ENCODE results near the gene AMOTL2.

- TF ChIP-seq, protein P1, sequence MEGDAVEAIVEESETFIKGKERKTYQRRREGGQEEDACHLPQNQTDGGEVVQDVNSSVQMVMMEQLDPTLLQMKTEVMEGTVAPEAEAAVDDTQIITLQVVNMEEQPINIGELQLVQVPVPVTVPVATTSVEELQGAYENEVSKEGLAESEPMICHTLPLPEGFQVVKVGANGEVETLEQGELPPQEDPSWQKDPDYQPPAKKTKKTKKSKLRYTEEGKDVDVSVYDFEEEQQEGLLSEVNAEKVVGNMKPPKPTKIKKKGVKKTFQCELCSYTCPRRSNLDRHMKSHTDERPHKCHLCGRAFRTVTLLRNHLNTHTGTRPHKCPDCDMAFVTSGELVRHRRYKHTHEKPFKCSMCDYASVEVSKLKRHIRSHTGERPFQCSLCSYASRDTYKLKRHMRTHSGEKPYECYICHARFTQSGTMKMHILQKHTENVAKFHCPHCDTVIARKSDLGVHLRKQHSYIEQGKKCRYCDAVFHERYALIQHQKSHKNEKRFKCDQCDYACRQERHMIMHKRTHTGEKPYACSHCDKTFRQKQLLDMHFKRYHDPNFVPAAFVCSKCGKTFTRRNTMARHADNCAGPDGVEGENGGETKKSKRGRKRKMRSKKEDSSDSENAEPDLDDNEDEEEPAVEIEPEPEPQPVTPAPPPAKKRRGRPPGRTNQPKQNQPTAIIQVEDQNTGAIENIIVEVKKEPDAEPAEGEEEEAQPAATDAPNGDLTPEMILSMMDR (conservative IDR thresholded peaks at IDR 0.05; ENCODE audit: low read depth in 2 of 2) = no peak
- TF ChIP-seq JUNB (IDR thresholded peaks at IDR 0.05; ENCODE audit: unreplicated experiment) (no peak), EZH2phosphoT487 (IDR thresholded peaks at IDR 0.05; ENCODE audit: unreplicated experiment) (no peak), POLR2AphosphoS5 (IDR thresholded peaks at IDR 0.05; ENCODE audit: low read depth) (no peak), CREB1 (CRISPR knock-in tag; IDR thresholded peaks at IDR 0.05; ENCODE audit: low read depth) (no peak), EZH2 (IDR thresholded peaks at IDR 0.05; ENCODE audit: low read depth, unreplicated experiment) (no peak), NANOG (IDR thresholded peaks at IDR 0.05; ENCODE audit: borderline replicate concordance) (no peak), ZNF114 (CRISPR knock-in tag; IDR thresholded peaks at IDR 0.05) (no peak), STAT1 (IDR thresholded peaks at IDR 0.05; ENCODE audit: unreplicated experiment) (no peak)
- TF ChIP-seq, protein P2, sequence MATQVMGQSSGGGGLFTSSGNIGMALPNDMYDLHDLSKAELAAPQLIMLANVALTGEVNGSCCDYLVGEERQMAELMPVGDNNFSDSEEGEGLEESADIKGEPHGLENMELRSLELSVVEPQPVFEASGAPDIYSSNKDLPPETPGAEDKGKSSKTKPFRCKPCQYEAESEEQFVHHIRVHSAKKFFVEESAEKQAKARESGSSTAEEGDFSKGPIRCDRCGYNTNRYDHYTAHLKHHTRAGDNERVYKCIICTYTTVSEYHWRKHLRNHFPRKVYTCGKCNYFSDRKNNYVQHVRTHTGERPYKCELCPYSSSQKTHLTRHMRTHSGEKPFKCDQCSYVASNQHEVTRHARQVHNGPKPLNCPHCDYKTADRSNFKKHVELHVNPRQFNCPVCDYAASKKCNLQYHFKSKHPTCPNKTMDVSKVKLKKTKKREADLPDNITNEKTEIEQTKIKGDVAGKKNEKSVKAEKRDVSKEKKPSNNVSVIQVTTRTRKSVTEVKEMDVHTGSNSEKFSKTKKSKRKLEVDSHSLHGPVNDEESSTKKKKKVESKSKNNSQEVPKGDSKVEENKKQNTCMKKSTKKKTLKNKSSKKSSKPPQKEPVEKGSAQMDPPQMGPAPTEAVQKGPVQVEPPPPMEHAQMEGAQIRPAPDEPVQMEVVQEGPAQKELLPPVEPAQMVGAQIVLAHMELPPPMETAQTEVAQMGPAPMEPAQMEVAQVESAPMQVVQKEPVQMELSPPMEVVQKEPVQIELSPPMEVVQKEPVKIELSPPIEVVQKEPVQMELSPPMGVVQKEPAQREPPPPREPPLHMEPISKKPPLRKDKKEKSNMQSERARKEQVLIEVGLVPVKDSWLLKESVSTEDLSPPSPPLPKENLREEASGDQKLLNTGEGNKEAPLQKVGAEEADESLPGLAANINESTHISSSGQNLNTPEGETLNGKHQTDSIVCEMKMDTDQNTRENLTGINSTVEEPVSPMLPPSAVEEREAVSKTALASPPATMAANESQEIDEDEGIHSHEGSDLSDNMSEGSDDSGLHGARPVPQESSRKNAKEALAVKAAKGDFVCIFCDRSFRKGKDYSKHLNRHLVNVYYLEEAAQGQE (IDR thresholded peaks at IDR 0.05; ENCODE audit: unreplicated experiment) = no peak
- TF ChIP-seq, protein P3, sequence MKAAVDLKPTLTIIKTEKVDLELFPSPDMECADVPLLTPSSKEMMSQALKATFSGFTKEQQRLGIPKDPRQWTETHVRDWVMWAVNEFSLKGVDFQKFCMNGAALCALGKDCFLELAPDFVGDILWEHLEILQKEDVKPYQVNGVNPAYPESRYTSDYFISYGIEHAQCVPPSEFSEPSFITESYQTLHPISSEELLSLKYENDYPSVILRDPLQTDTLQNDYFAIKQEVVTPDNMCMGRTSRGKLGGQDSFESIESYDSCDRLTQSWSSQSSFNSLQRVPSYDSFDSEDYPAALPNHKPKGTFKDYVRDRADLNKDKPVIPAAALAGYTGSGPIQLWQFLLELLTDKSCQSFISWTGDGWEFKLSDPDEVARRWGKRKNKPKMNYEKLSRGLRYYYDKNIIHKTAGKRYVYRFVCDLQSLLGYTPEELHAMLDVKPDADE (IDR thresholded peaks at IDR 0.05) = no peak
These were observed 46.7 kb downstream of the AMOTL2 start for GRCh38 chr3:134327594-134327975.
